ENCODE data around the gene ABHD15. TPM values are rescaled to one million over a fixed set of nuclear protein-coding genes. Genes with fewer than 3 reads are reported as not detected.

The ABHD15 gene
- 5.3 and 5.4 TPM in 2 replicates for total RNA-seq
- long read RNA-seq, partial matches to known transcripts, result 0 of 3 reads
- long read RNA-seq, other reads (novel, unspliced or antisense), result 2 of 3 reads

GRCh38 chr17:29566473-29567303 lies at the start of gene ABHD15:
Gene ABHD15, minus strand, starts transcription at chr17:29567037. Its CDS starts 71 bp downstream, at chr17:29566966.
- Mint-ChIP-seq H3K27ac (peak within 1 kb of the TSS; percentile 88), H3K27me3 (peaks cover 46% of the 10 kb centered on the region)
- no peak for DNase-seq (ENCODE audit: low spot score, unreplicated experiment)

GRCh38 chr17:29615492-29616299 lies 48.9 kb upstream of the ABHD15 start:
- Mint-ChIP-seq H3K9me3 (ENCODE audit: low read depth) (no peaks in the 10 kb centered on the region), H3K4me3 (ENCODE audit: low read depth) (peak overlapping the region; percentile 65), H3K36me3 (ENCODE audit: insufficient read depth) (no peaks in the 10 kb centered on the region), H3K27ac (peak overlapping the region; percentile 41), H3K4me1 (ENCODE audit: low read depth) (peaks cover 5% of the 10 kb centered on the region), H3K27me3 (peaks cover 70% of the 10 kb centered on the region)
- TF ChIP-seq CTCF (IDR thresholded peaks at IDR 0.05; ENCODE audit: unreplicated experiment), result no peak
- no peak for DNase-seq (ENCODE audit: low spot score, unreplicated experiment)

More at GRCh38 chr17:29566473-29567303, at the start of gene ABHD15:
- TF ChIP-seq CTCF (IDR thresholded peaks at IDR 0.05; ENCODE audit: unreplicated experiment), result peak; percentile 6
- Mint-ChIP-seq H3K4me3 (ENCODE audit: low read depth) (peak within 1 kb of the TSS; percentile 88), H3K36me3 (ENCODE audit: insufficient read depth) (peaks cover 3% of the 10 kb centered on the region), H3K4me1 (ENCODE audit: low read depth) (peaks cover 13% of the 10 kb centered on the region), H3K9me3 (ENCODE audit: low read depth) (no peaks in the 10 kb centered on the region)

- Mint-ChIP-seq H3K9me3 (ENCODE audit: low read depth) (no peaks in the 10 kb centered on the region), H3K36me3 (ENCODE audit: insufficient read depth) (no peaks in the 10 kb centered on the region), H3K27ac (no peak overlapping the region), H3K27me3 (peaks cover 66% of the 10 kb centered on the region), H3K4me1 (ENCODE audit: low read depth) (peaks cover 5% of the 10 kb centered on the region), H3K4me3 (ENCODE audit: low read depth) (peak overlapping the region; percentile 7)
- TF ChIP-seq CTCF (IDR thresholded peaks at IDR 0.05; ENCODE audit: unreplicated experiment), result no peak
- DNase-seq (ENCODE audit: low spot score, unreplicated experiment), result no peak
Measured at GRCh38 chr17:29615048-29615385, 48.2 kb upstream of the ABHD15 start.

- H3K27me3 Mint-ChIP-seq, result peaks cover 62% of the 10 kb centered on the region
- DNase-seq (ENCODE audit: low spot score, unreplicated experiment), result no peak
- no peak overlapping the region for H3K27ac Mint-ChIP-seq
- H3K4me3 Mint-ChIP-seq (ENCODE audit: low read depth), result peak overlapping the region; percentile 7
- no peak for TF ChIP-seq CTCF (IDR thresholded peaks at IDR 0.05; ENCODE audit: unreplicated experiment)
- H3K9me3 Mint-ChIP-seq (ENCODE audit: low read depth), result no peaks in the 10 kb centered on the region
- H3K36me3 Mint-ChIP-seq (ENCODE audit: insufficient read depth), result no peaks in the 10 kb centered on the region
- peaks cover 5% of the 10 kb centered on the region for H3K4me1 Mint-ChIP-seq (ENCODE audit: low read depth)
Measured at GRCh38 chr17:29614349-29615047, 47.7 kb upstream of the ABHD15 start.

GRCh38 chr17:29613856-29614255 lies 47.0 kb upstream of the ABHD15 start:
- Mint-ChIP-seq H3K27me3 (peaks cover 58% of the 10 kb centered on the region), H3K9me3 (ENCODE audit: low read depth) (no peaks in the 10 kb centered on the region), H3K4me3 (ENCODE audit: low read depth) (peak overlapping the region; percentile 16), H3K36me3 (ENCODE audit: insufficient read depth) (no peaks in the 10 kb centered on the region), H3K4me1 (ENCODE audit: low read depth) (peaks cover 5% of the 10 kb centered on the region), H3K27ac (no peak overlapping the region)
- DNase-seq (ENCODE audit: low spot score, unreplicated experiment), result no peak
- TF ChIP-seq CTCF (IDR thresholded peaks at IDR 0.05; ENCODE audit: unreplicated experiment), result no peak
